Esophagus muscularis mucosa (tissue), 4 donors: ENCODE data around the gene PRAME. TPM values are rescaled to one million over a fixed set of nuclear protein-coding genes. Genes with fewer than 3 reads are reported as not detected.

Experiments used
- DNase-seq: peaks from one replicate; pipeline ENCODE4 v3.0.0-alpha.2; 2017; ENCODE audit errors: extremely low spot score
- H3K27ac ChIP-seq, 4 donors: fragments of 200-600 bp; sonication (generic); replicated peaks in 1 of 4; 1 replicate in 3 of 4; 2 replicates in 1 of 4; pipeline ENCODE4 v1.5.1; 2016 to 2019; ENCODE audit warnings: mild to moderate bottlenecking in 1 of 4
- H3K27me3 ChIP-seq, 4 donors: fragments of 200-600 bp; sonication (generic); one replicate each; pipeline versions ENCODE4 v1.5.1 to v1.6.0; 2016 to 2019
- H3K36me3 ChIP-seq, 4 donors: fragments of 200-600 bp; sonication (generic); one replicate each; pipeline ENCODE4 v1.5.1; 2016 to 2019
- H3K4me1 ChIP-seq, 4 donors: fragments of 200-600 bp; sonication (generic); one replicate each; pipeline ENCODE4 v1.5.1; 2016 to 2019
- H3K4me3 ChIP-seq, 4 donors: fragments of 200-600 bp; sonication (generic); 1 replicate in 2 of 4; 2 replicates in 2 of 4; pipeline ENCODE4 v1.5.1; 2016 to 2019; ENCODE audit warnings: mild to moderate bottlenecking in 4 of 4, moderate library complexity in 1 of 4
- H3K9me3 ChIP-seq, 4 donors: fragments of 200-600 bp; sonication (generic); 1 replicate in 3 of 4; 2 replicates in 1 of 4; pipeline ENCODE4 v1.5.1; 2016 to 2019
- EP300 ChIP-seq: sonication (generic); formaldehyde crosslinking; IDR thresholded peaks from one replicate; pipeline ENCODE4 v1.6.1; 2017; ENCODE audit warnings: antibody characterized with exemption
- POLR2A ChIP-seq: fragments of 450-650 bp; IDR thresholded peaks from one replicate; pipeline ENCODE4 v1.6.1; 2017; ENCODE audit warnings: antibody characterized with exemption, moderate library complexity, mild to moderate bottlenecking, low read depth
- POLR2AphosphoS5 ChIP-seq, 2 donors: sonication (generic); formaldehyde crosslinking; IDR thresholded peaks; one replicate each; pipeline ENCODE4 v1.6.1; 2017; ENCODE audit warnings: antibody characterized with exemption in 2 of 2
- WGBS: methylation state at CpG from one replicate; pipeline ENCODE4 v1.1.5; 2018; 5-methylcytosine and 5-hydroxymethylcytosine counted together
- intact Hi-C: fragments of 100-400 bp; cut with DNase I; formaldehyde crosslinking; loops from one replicate; pipeline ENCODE4 v1.15.1; 2023
- total RNA-seq, 4 donors: library from RNA; depleted of rRNA; stranded (reverse); fragments of >200 nt; gene quantifications; one replicate each; pipeline versions ENCODE4 v1.1.0 to v1.2.1, GENCODE V29; 2016
- TF ChIP-seq, protein P1 (sequence below), 3 experiments: fragments of 200-600 bp in 2 of 3; fragments of 450-650 bp in 1 of 3; sonication (generic) in 2 of 3; IDR thresholded peaks; one replicate each; pipeline ENCODE4 v1.5.1; 2017 to 2019; ENCODE audit warnings: antibody characterized with exemption in 3 of 3, mild to moderate bottlenecking in 2 of 3, moderate library complexity in 1 of 3

Gene PRAME
- total RNA-seq, 4 donors from 2014 or later, result not detected

DNA sequence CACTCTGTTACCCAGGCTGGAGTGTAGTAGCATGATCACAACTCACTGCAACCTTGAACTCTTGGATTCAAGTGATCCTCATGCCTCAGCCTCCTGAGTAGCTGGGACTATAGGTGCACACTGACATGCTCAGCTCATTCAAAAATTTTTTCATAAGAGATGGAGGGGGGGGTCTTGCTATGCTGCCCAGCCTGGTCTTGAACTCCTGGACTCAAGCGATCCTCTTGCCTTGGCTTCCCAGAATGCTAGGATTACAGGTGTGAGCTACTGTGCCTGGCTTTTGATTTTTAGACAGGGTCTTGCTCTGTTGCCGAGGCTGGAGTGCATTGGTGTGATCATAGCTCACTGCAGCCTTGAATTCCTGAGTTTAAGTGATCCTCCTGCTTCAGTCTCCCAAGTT lies 14.0 kb downstream of the PRAME start:
- Histone ChIP-seq H3K4me1 (no peaks in the 10 kb centered on the region), H3K27me3 (peaks cover 0 to 36% (median 0%) of the 10 kb centered on the region in 4 donors), H3K36me3 (no peaks in the 10 kb centered on the region), H3K27ac (no peak overlapping the region), H3K4me3 (no peak overlapping the region), H3K9me3 (peaks cover 0 to 4% (median 0%) of the 10 kb centered on the region in 4 donors)
- intact Hi-C loops, result no loop called here
- no peak for TF ChIP-seq POLR2A
- TF ChIP-seq EP300, result no peak
- TF ChIP-seq, protein P1, sequence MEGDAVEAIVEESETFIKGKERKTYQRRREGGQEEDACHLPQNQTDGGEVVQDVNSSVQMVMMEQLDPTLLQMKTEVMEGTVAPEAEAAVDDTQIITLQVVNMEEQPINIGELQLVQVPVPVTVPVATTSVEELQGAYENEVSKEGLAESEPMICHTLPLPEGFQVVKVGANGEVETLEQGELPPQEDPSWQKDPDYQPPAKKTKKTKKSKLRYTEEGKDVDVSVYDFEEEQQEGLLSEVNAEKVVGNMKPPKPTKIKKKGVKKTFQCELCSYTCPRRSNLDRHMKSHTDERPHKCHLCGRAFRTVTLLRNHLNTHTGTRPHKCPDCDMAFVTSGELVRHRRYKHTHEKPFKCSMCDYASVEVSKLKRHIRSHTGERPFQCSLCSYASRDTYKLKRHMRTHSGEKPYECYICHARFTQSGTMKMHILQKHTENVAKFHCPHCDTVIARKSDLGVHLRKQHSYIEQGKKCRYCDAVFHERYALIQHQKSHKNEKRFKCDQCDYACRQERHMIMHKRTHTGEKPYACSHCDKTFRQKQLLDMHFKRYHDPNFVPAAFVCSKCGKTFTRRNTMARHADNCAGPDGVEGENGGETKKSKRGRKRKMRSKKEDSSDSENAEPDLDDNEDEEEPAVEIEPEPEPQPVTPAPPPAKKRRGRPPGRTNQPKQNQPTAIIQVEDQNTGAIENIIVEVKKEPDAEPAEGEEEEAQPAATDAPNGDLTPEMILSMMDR (IDR thresholded peaks at IDR 0.05), result no peak
- TF ChIP-seq POLR2AphosphoS5 (IDR thresholded peaks at IDR 0.05), result no peak
- no peak for DNase-seq
- 100% methylated on average over 1 of the region's 2 CpGs for WGBS

DNA sequence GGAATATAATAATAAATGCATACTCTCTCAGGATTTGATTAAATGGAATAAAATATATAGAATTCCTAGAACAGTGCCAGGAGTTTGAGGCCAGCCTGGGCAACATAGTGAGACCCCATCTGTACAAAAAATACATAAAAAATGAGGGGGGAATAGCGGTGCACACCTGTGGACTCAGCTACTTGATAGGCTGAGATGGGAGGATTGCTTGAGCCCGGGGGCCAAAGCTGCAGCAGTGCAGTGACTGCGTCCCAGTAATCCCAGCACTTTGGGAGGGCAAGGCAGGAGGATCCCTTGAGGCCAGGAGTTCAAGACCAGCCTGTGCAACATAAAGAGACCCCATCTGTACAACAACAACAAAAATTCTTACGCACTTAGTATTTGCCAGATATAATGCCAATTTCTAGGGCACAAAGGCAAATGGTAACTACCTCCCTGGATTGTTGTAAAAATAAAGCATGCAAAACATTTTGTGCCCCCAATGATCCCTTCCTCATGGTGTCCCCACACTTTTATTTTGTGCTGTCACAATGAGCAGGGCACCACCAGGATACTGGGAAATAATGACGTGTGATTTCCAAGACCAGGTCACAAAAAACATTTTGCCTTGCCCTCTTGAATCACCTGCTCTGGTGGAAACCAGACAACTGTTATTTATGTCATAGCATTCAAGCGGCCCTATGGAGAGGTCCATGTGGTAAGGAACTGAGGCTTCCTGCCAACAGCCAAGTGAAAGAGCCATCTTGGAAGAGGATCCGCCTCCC lies 20.7 kb downstream of the PRAME start:
- intact Hi-C loops, result no loop called here
- Histone ChIP-seq H3K4me3 (no peak overlapping the region), H3K36me3 (no peaks in the 10 kb centered on the region), H3K4me1 (no peaks in the 10 kb centered on the region), H3K27ac (no peak overlapping the region), H3K27me3 (peaks cover 0 to 39% (median 0%) of the 10 kb centered on the region in 4 donors), H3K9me3 (peaks cover 0 to 7% (median 0%) of the 10 kb centered on the region in 4 donors)
- WGBS, result 90% methylated on average over 7 of the region's 7 CpGs
- DNase-seq, result no peak
- no peak for TF ChIP-seq EP300
- TF ChIP-seq, protein P1 (IDR thresholded peaks at IDR 0.05), result no peak
- no peak for TF ChIP-seq POLR2A
- no peak for TF ChIP-seq POLR2AphosphoS5 (IDR thresholded peaks at IDR 0.05)

DNA sequence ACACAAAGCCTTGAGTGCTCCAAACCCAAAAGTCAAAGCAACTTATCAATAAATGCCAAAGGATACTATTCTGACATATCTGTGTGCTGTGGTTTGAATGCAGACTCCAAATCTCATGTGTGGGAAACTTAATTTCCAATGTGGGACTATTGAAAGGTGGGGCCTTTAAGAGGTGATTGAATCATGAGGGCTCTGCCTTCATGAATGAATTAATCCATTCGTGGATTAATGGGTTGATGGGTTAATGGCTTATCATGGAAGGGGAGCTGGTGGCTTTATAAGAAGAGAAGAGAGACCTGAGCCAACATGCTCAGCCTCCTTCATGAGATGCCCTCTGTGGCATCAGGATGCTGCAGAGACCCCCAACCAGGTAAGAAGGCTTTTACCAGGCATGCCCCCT lies 22.1 kb downstream of the PRAME start:
- Histone ChIP-seq H3K9me3 (peaks cover 0 to 7% (median 0%) of the 10 kb centered on the region in 4 donors), H3K27me3 (peaks cover 0 to 36% (median 0%) of the 10 kb centered on the region in 4 donors)
- intact Hi-C loops, result no loop called here

DNA sequence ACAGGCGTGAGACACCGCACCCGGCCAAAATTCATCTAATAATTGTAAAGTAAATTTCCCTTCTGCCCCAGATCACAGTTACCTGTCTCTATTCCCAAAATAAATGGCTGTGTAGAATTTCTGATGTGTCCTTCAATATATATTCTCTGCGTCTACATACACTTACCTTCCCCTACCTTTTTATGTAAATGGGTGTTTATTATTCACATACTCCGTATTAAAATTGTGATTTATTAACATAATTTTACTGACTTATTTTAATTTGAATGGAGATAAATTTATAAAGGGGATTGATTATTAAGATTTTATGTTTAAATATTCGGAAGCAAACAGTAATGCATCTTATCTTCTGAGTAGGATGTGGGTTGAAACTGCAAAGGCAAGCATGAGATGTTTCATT lies 22.6 kb downstream of the PRAME start:
- H3K9me3 ChIP-seq, result peaks cover 0 to 7% (median 0%) of the 10 kb centered on the region in 4 donors
- 88% methylated on average over 6 of the region's 6 CpGs for WGBS
- H3K27ac ChIP-seq, result no peak overlapping the region
- intact Hi-C loops, result no loop called here
- no peak overlapping the region for H3K4me3 ChIP-seq
- no peaks in the 10 kb centered on the region for H3K36me3 ChIP-seq
- no peak for DNase-seq
- H3K27me3 ChIP-seq, result peaks cover 0 to 32% (median 0%) of the 10 kb centered on the region in 4 donors
- H3K4me1 ChIP-seq, result no peaks in the 10 kb centered on the region
- TF ChIP-seq POLR2A (no peak), EP300 (no peak), POLR2AphosphoS5 (IDR thresholded peaks at IDR 0.05) (no peak)
- TF ChIP-seq, protein P1 (IDR thresholded peaks at IDR 0.05), result no peak

More for the DNA sequence above, 22.1 kb downstream of the PRAME start:
- Histone ChIP-seq H3K27ac (no peak overlapping the region), H3K36me3 (no peaks in the 10 kb centered on the region), H3K4me1 (no peaks in the 10 kb centered on the region), H3K4me3 (no peak overlapping the region)
- 41% methylated on average over 1 of the region's 1 CpG for WGBS
- no peak for DNase-seq
- TF ChIP-seq POLR2A (no peak), EP300 (no peak), POLR2AphosphoS5 (IDR thresholded peaks at IDR 0.05) (no peak)
- TF ChIP-seq, protein P1 (IDR thresholded peaks at IDR 0.05), result no peak
